GM12892 (cell line): ENCODE data around the gene RPL7A.

Source experiments
- DNase-seq: peaks from one replicate; pipeline ENCODE4 v3.0.0; 2011; ENCODE audit not compliant: insufficient read length
- FAIRE-seq: peaks from 2 replicates; lab custom pipeline; 2011; peaks lifted over from hg19 to GRCh38; lab: Jason Lieb, UNC
- POLR2A ChIP-seq: IDR thresholded peaks from 2 replicates; pipeline ENCODE4 v1.6.1; 2011; ENCODE audit warnings: low read depth, low read length, control low read depth
- POLR2AphosphoS5 ChIP-seq: IDR thresholded peaks from 2 replicates; pipeline ENCODE4 v1.6.1; 2011; ENCODE audit warnings: low read depth, low read length, control low read depth
- TAF1 ChIP-seq: IDR thresholded peaks from 2 replicates; pipeline ENCODE4 v1.6.1; 2011; ENCODE audit warnings: low read depth, mild to moderate bottlenecking, control low read depth, low read length, borderline replicate concordance

RPL7A gene

GRCh38 chr9:133353548-133353947 lies 5.5 kb downstream of the RPL7A start:
- no peak for FAIRE-seq

GRCh38 chr9:133354766-133355165 lies 6.7 kb downstream of the RPL7A start:
- TF ChIP-seq POLR2A (no peak), POLR2AphosphoS5 (no peak), TAF1 (no peak)
- DNase-seq (no peak), FAIRE-seq (no peak)

More at GRCh38 chr9:133353548-133353947, 5.5 kb downstream of the RPL7A start:
- DNase-seq: no peak
- TF ChIP-seq TAF1 (no peak), POLR2A (0 out of 2 replicates have a peak, but pooled peaks have one; percentile 19)

- no peak for DNase-seq
- TF ChIP-seq TAF1 (no peak), POLR2AphosphoS5 (no peak), POLR2A (no peak)
- FAIRE-seq: no peak
These were observed 7.9 kb downstream of the RPL7A start for GRCh38 chr9:133355881-133356357.

GRCh38 chr9:133356391-133357091 lies 8.5 kb downstream of the RPL7A start, which contains the start of the genes SURF1 and SURF2:
TSS of gene SURF1 (minus strand) at chr9:133356487. CDS start at chr9:133356453, 34 bp downstream.
TSS of gene SURF2 (plus strand) at chr9:133356550. CDS start at chr9:133356593, 43 bp downstream.
- peak; percentile 80 for FAIRE-seq
- peak; percentile 92 for DNase-seq
- TF ChIP-seq POLR2A: peak; percentile 73
- peak; percentile 80; the same call in 1 of the 2 replicates for TF ChIP-seq TAF1
- 0 out of 2 replicates have a peak, but pooled peaks have one; percentile 25 for TF ChIP-seq POLR2AphosphoS5

GRCh38 chr9:133357656-133358055 lies 9.6 kb downstream of the RPL7A start:
- no peak for FAIRE-seq
- no peak for DNase-seq
- no peak for TF ChIP-seq POLR2A
- no peak for TF ChIP-seq TAF1
- no peak for TF ChIP-seq POLR2AphosphoS5

- DNase-seq (no peak), FAIRE-seq (no peak)
- TF ChIP-seq POLR2AphosphoS5 (no peak), TAF1 (no peak), POLR2A (no peak)
These were observed 11.6 kb downstream of the RPL7A start for GRCh38 chr9:133359399-133360175.

GRCh38 chr9:133360400-133361393 lies 12.7 kb downstream of the RPL7A start:
- TF ChIP-seq POLR2AphosphoS5 (peak; percentile 39; the same call in 1 of the 2 replicates), POLR2A (0 out of 2 replicates have a peak, but pooled peaks have one; percentile 38), TAF1 (no peak)
- FAIRE-seq (no peak), DNase-seq (no peak)

- DNase-seq (no peak), FAIRE-seq (no peak)
- TF ChIP-seq POLR2AphosphoS5 (peak; percentile 38), POLR2A (no peak; the same call in 1 of the 2 replicates), TAF1 (no peak)
These were observed 13.6 kb downstream of the RPL7A start for GRCh38 chr9:133361507-133362092.

GRCh38 chr9:133362359-133363044 lies 14.5 kb downstream of the RPL7A start:
- no peak for DNase-seq
- TF ChIP-seq POLR2A: no peak; the same call in 1 of the 2 replicates
- TF ChIP-seq POLR2AphosphoS5: peak; percentile 34; the same call in 1 of the 2 replicates
- FAIRE-seq: no peak
